ENCODE measurements around the gene KCNQ5. TPM values are rescaled to one million over a fixed set of nuclear protein-coding genes. Genes with fewer than 3 reads are reported as not detected.

Gene KCNQ5
- total RNA-seq, 1 donor from 2014 or later, result 1.7 TPM

- H3K4me3 ChIP-seq (ENCODE audit: low read depth, low read length), result no peak overlapping the region
- no peak for DNase-seq (ENCODE audit: low read depth)
- no peak for TF ChIP-seq CTCF (conservative IDR thresholded peaks at IDR 0.05; ENCODE audit: low read depth, low read length)
Measured at GRCh38 chr6:72938104-72938503, 316.2 kb downstream of the KCNQ5 start.

GRCh38 chr6:72939004-72939403, 317.1 kb downstream of the KCNQ5 start:
- DNase-seq (ENCODE audit: low read depth), result no peak
- no peak overlapping the region for H3K4me3 ChIP-seq (ENCODE audit: low read depth, low read length)
- no peak for TF ChIP-seq CTCF (conservative IDR thresholded peaks at IDR 0.05; ENCODE audit: low read depth, low read length)

GRCh38 chr6:72940265-72940664, 318.4 kb downstream of the KCNQ5 start:
- no peak for TF ChIP-seq CTCF (conservative IDR thresholded peaks at IDR 0.05; ENCODE audit: low read depth, low read length)
- no peak overlapping the region for H3K4me3 ChIP-seq (ENCODE audit: low read depth, low read length)
- no peak for DNase-seq (ENCODE audit: low read depth)

GRCh38 chr6:72941263-72941662, 319.4 kb downstream of the KCNQ5 start:
- TF ChIP-seq CTCF (conservative IDR thresholded peaks at IDR 0.05; ENCODE audit: low read depth, low read length), result no peak
- no peak overlapping the region for H3K4me3 ChIP-seq (ENCODE audit: low read depth, low read length)
- no peak for DNase-seq (ENCODE audit: low read depth)

- DNase-seq (ENCODE audit: low read depth), result no peak
- H3K4me3 ChIP-seq (ENCODE audit: low read depth, low read length), result no peak overlapping the region
- TF ChIP-seq CTCF (conservative IDR thresholded peaks at IDR 0.05; ENCODE audit: low read depth, low read length), result no peak
Measured at GRCh38 chr6:72941751-72942150, 319.9 kb downstream of the KCNQ5 start.

GRCh38 chr6:72943699-72944098, 321.8 kb downstream of the KCNQ5 start:
- H3K4me3 ChIP-seq (ENCODE audit: low read depth, low read length), result no peak overlapping the region
- DNase-seq (ENCODE audit: low read depth), result no peak
- TF ChIP-seq CTCF (conservative IDR thresholded peaks at IDR 0.05; ENCODE audit: low read depth, low read length), result no peak

GRCh38 chr6:72944660-72945059, 322.8 kb downstream of the KCNQ5 start:
- no peak for TF ChIP-seq CTCF (conservative IDR thresholded peaks at IDR 0.05; ENCODE audit: low read depth, low read length)
- no peak overlapping the region for H3K4me3 ChIP-seq (ENCODE audit: low read depth, low read length)
- DNase-seq (ENCODE audit: low read depth), result no peak

All from epithelial cell of proximal tubule (primary cell).